ENCODE measurements around the gene ZBTB42. TPM values are rescaled to one million over a fixed set of nuclear protein-coding genes. Genes with fewer than 3 reads are reported as not detected.

The ZBTB42 gene
- polyA plus RNA-seq, 1 donor = 8.7 TPM

DNA sequence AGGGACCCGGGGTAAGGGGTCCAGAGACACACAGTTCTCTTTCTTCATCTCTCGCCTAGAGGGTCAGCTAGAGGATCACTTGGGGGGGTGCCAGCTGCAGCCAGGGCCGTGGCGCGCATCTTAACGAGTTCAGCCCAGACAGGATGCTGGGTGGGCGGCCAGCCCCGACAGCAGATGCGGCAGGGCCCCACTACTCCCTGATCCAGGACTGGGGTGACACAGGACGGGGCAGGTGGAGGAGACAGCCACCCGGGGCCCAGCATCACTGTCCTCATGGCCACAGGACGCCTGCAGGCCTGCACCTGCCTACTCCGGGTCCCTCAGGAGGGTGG is 18.1 kb upstream of the ZBTB42 start:
- DNase-seq (ENCODE audit: low read depth) = no peak

DNA sequence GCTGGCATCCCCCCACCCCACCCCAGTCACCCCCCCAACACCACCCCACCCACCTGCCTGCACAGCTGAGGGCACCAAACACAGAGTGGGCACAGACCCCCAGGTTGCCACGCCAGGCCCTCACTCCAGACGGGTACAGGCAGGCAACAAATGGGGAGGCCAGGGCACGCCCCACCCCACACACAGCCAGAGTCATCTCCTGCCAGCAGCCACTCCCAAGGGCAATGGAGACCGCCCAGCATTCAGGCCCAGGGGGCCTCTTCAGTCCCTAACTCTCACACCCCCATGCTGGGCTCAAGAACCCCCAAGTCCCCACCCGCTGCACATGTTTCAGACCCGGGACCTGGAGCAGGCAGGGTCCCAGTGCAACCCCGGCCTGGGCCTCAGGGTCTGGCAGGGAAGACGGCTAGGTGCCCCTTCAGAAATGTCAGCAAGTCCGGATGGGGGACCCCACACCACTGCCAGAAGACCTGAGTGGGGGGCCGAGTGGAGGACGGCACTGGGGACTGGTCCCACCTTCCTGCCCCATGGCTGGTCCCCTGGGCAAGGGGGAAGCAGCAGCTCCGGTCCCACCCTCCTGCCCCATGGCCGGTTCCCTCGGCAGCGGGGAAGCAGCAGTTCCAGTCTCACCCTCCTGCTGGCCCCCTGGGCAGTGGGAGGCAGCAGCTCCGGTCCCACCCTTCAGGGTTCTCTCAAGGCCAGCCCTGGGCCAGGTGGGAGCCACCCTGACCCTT is 17.2 kb upstream of the ZBTB42 start:
- DNase-seq (ENCODE audit: low read depth) = no peak

DNA sequence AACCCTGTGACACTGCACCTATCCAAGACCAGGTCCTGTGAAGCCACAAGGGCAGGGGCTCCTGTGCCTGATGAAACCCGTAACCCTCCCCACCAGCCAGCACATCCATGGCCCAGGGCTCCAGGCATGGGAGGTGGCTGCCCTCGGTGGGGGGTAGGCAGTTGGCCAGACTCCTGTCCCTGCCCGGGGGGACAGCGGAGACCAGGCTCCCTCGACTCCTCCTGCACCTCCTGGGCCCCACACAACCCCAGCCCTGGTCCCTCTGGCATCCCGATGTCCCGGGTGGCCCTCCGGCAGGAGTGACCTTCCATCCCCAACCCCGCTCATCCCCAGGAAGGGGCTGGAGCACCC is 16.7 kb upstream of the ZBTB42 start:
- no peak for DNase-seq (ENCODE audit: low read depth)

DNA sequence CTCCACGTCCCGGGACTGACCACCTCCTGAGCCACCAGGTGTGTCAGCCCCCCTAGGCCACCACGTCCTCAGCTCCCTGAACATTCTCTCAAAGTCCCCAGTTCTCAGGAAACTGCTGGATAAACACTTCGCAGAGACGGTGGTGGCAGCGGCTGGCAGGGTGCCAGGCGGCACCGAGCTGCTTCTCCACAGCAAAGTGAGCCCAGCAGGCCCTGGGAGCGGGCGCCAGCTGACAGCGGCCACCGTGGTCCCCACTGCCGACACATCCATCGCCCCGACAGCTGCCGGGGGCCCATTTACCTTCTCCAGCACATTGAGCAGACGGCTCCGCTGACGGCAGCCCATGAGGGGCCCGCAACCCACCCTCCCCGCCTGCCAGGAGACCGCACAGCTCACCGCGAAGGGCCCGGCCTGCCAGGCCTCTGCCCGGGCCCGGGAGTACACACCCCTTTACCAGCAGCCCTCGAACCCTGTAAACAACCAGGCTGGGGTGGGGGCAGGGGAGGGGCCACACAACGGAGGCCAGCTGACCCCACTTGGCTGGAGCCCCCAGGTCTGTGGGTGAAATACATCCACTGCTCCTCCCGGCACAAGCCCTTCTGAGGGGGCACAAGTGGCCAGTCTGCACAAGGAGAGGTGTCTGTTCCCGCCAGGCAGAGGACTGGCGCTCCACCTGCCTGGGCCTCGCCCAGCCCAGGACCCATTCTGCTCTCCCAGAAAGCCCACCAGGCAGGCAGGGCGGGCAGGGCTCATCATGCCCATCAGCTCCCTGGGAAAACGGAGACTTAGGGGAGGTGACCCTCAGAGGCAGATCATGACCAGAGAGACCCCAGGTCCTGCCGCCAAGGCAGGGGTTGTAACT is 15.8 kb upstream of the ZBTB42 start:
- DNase-seq (ENCODE audit: low read depth) = no peak

DNA sequence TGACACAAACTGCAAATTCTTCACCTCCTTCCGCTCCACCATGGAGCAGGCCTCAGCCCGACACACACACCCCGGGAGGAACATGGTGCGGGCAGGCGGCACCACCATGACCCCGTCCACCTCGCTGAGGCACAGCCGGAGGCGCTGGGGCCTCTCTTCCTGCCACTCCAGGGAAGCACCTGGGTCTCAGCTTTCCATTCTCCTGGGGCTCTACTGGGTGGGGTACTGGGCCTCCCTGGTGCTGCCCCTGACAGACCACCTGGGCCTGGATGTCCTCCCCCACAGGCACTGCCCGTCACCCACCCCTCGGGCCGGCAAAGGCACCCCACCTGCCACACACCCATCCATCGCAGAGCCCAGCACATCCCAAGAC is 15.2 kb upstream of the ZBTB42 start:
- no peak for DNase-seq (ENCODE audit: low read depth)

DNA sequence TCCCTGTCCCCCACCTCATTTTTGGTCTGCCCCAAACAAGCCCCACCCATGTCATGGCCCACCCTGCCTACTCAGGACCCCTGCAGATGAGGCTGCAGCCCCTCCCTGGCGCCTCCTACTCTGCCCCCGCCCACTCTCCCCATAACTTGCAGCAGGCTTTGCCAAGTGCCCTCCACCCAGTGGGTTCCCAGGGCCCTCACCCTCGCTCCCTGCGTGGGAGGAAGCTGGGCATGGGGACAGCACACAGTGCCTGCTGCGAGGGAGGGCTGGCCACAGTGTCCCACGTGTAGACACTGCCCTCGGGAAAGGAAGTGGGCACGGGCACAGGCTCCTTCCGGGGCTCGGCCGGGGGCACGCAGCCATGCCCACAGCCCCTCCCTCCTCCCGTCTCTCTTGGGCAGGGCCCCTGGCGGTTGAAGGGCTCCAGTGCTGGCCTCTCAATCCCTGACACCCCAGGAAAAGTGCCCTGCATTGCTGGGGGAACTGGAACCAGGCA is 14.8 kb upstream of the ZBTB42 start:
- no peak for DNase-seq (ENCODE audit: low read depth)

DNA sequence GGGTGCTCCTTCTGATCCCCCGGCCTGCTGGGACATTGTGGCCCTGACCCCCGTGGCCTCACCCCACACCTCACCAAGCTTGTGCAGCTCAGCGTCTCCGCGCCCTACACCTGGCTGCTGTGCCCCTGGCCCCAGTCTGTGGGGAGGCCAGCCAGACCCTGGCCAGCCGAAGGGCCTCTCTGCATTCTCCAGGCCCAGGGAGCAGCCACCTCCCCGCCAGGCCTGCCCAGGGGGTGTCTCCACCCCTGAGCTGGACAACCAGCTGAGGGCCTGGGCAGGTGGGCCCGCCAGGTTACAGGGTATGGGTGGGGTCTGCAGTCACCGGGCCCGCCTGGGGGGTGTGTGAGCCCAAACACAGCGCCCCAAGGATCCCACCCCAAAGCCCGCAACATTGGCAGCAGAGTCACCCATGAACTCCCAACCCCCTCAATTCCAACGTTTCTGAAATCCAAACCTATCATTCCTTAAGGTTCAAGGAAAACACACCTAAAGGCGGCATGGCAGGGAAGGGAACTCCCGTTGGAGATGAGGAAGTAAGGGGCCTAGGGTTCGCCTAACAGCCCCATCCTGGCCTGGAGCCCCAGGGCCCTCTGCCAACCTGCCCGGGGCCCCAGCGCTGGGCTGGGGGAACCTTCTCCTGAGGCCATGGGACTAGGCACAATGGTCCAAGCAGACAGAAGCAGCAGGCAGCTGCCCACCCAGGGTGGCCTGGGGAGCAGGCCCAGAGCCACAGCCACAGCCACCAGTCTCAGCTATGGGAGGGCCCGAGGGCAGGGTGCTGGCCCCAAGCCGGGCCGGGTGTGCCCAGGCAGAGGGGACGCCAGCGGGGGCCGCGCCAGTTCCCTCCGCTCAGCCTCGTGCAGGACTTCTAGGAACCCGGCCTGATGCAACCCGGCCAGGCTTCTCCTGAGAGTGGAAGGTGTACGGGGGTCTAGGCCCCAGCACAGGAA is 13.9 kb upstream of the ZBTB42 start:
- DNase-seq (ENCODE audit: low read depth) = no peak

DNA sequence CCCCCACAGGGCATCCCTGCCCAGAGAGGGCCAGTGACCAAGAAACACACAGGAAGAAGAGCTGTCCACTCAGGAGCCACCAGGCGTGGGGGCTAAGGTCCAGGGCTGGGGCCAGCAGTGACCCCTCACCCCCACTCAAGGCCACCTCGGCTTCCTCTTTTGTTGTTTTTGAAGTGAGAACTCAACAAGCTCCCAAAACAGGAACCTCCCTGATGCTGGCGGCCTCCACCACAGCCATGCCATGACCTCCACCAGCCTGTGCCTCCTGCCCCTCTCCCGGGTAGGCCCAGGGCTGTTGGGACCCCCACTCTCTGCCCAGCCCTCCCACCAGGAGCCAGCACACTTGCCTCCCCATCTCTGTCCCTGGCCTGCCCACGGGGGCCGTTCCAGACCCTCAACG is 13.2 kb upstream of the ZBTB42 start:
- DNase-seq (ENCODE audit: low read depth) = no peak

DNA sequence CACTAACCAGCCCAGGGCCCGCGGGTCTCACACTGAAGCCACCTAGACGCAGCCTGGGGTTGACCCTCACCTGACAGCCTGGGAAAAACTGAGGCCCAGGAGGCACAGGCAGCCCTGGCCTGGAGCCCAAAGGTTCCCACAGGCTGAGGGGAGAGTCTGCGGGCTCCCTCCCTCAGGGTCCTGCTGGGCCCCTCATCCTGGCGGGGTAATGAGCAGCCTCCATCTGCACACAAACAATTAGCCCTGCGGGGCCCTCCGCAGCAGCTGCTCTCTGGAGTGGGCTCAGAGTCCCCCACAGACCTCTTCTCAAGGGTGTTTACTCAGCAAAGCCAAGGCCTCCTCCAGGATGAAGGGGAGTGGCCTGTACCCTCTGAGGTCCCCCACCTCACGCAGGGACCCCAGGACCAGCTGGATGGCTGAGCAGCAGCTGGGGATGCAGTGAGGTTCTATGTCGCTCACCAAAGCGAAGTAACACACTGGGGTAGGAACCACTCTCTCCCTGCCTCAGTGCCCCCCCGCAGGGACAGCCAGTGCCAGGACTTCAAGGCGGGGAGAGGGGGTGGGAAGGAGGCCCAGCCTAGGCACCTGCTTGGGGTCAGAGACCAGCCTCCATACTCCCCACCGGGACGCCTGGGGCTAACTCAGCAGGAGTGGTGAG is 12.6 kb upstream of the ZBTB42 start:
- DNase-seq (ENCODE audit: low read depth) = no peak

DNA sequence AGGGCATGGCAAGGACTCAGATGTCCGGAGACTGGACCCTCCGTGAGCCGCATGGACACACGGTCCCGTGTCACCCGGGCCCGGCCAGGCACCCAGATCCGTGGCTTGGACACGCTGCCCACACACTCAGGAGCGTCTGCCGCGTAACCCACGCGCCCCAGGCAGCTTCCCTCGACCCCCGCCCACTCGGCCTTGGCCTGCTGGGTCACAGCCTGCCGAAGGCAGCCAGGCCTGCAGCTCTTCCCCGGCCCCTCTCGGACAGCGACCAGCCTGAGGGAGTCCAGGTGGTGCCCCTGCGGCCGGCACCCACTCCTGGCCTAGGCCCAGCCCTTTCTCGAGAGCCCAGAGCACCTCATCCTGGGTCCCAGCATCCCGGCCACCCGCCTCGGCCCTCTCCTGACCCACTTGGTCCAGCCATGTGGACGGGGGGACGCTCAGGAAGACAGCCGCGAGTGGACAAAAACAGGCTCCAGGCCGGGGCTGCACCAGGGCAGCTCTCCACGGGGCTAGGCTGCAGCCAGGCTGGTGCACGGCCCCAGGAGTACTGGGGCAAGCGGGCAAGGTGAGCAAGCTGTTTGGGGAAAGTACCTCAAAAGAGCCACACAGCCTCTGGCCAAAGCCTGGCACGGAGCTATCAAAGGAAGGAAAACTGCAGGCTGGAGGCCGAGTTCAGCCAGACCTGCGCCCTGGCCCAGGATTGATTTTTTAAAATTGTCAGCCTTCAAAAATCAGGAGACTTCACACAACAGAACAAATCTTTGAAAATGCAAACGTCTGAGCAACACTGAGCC is 11.8 kb upstream of the ZBTB42 start:
- DNase-seq (ENCODE audit: low read depth) = no peak

DNA sequence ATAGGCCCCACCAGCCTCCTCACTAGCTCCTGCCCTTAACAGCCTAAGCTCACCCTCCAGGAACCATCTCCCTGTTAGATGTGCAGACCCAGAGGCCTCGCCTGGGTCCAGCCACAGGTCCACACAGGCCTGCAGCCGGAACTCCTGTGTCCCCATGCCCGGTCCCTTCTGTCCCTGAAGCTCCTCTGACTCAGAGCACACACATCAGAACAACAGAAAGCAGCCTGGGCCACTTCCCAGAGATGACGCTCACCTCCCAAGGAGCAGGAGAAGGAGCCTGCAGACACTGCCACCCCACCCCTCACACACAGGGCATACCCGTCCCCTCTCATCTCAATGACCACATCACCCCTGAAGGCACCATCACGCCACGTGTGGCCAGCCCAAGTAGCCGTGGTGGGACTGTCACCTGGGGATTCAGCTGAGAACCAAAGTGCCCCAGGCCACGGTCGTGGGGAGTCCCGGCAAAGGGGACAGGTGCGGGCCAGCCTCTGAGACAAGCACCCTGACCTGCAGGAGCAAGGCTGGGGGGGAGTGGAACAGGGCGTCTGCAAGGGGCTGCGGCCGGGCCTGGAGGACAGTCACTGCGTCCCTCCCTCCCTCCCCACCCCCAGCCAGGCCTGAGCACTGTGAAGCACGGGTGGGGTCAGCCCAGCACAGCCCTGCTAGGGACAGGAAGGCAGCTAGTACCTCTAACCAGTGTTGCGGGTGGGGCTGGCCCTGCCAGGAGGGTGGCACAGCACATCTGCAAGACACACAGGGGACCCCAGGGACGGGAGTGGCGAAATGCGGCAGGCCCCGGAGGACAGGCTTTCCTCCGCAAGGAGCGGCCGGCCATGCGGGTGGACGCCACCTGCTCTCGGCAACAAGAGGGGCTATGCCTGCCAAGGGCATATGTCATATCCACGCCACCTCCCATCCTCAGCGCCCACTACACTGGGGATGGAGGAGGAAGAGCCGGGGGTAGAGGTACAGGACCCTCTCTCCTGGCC is 10.9 kb upstream of the ZBTB42 start:
- DNase-seq (ENCODE audit: low read depth) = no peak

DNA sequence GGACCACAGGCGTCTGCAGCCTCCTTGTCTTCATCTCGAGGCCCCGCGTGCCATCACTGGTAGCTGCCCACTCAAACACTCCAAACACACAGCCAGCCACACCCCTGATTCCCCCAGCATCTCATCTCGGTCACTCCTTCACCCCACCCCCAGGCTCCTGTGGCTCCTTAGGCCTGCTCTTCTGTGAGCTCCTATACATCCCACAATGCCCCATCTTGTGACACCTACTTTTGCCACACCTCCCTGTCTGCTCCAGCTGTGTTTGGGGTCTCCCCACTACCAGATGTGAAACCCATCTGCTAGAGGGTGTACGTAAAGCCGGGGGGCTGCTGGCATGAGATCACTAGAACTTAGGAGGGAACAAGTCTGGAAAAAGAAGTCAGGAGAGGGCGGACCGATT is 9.5 kb upstream of the ZBTB42 start:
- DNase-seq (ENCODE audit: low read depth) = no peak

DNA sequence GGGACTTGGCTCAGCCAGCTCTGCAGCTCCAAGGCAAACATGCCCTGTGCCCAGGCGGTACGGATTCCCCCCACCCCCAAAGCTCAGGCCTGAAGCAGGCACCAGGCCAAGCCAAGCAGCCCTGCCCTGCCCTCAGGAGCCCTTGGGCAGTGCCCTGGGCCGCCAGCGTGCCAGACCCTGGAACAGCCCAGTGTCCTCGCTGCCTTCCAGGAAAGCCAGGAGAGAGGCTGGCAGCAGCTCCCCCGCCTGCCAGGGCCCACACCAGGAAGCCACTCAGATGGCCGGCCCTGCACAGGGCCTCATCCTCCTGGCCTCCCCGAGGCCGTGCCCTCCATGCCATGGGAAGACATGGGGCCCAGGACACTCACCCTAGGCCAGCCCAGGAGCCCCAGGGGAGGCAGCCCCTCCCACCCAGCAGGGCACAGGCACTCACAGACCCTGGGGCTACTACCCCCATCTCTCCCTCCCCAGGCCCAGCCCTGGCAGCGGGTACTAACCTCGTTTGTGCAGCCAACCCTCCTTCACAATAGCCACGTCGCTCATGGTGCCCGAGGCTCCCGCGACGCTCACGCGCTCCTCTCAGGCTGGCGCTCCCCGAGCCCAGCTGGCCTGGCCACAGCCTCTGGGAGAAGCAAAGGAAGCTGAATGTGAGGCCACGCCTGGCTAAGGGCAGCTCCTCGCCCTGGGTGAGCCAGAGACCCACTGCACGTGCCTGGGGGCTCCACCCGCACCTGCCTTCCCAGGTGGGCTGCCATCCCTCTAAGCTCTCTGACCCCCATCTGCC is 8.6 kb upstream of the ZBTB42 start:
- DNase-seq (ENCODE audit: low read depth) = no peak

DNA sequence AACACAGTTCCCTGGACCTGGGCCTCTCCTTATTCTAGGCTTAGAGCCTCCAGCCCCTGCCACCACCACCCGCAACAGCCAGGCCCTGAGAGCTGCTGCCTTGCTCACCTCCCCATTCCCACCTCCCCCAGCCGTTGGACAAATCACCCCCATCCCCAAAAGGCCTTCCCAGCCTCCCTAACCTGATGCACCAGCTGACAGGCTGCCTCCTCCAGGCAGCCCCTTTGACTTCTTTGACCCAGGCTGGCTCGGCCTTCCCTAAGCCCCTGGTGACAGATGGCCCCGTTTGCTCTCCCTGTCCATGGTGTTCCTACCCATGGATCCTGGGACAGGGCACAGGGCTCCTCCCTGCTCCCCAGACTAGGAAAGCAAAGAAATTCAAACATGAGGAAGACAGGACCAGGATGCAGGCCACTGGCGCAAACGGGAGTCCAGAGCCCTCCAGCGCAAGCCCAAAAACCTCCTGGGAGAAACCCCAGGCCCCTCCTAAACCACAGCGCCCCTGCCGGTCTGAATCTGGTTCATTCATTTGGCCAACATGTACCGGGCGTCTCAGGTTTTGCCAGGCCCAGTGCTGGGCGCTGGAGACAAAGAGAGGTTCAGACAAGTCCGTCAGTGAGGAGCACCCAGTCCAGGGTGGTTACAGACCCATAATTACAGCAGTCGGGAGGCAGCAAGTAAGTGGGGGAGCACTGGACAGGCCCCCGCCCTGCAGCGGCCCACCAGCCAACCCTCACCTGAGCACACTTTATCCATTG is 7.8 kb upstream of the ZBTB42 start:
- no peak for DNase-seq (ENCODE audit: low read depth)

DNA sequence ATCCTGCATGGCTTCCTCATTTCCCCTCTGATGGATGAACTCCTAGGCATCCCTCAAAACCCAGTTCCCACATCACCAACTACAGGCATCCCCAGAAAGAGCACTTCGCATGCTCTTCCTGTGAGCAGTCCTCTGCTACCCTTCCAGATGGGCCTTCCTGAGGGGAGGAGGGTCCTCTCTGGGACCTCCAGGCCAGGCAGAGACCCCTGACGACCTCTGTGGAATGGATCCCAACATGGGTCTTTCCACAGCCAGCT is 7.3 kb upstream of the ZBTB42 start:
- DNase-seq (ENCODE audit: low read depth) = no peak

DNA sequence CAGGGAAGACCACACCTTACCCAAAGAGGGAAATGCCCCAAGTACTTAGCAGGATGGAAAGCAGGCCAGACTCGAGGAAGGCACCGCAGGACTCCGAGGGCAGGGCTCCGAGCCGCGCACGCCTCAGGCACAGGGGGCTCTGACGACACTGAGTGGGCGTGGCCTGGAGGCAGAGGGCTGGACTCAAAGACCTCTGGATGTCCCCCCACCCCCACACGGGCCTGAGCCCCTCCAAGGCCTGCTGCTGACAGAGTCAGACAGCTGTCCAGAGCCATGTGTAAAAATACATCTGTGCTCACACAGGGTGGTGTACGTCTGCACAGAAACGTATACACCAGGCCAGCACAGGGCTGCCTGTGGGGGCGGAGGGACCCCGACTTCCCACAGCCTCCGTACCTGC is 6.8 kb upstream of the ZBTB42 start:
- DNase-seq (ENCODE audit: low read depth) = no peak

DNA sequence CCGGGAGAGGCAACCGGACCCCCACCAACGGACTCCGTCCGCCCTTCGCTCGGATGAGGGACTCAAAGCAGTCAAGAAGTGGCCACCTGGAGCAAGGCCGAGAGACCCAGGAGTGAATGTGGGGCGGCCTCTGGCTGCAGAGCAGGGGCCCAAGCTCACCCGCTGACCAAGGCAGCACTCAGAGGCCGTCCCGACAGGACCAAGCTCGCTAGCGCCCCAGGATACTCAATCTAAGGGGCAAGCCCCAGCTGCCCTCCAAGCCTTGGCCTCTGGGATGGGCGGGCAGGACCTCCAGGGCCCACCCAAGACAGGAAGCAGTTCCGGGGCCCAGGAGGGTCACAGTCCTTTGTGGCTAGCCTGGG is 6.3 kb upstream of the ZBTB42 start:
- no peak for DNase-seq (ENCODE audit: low read depth)

DNA sequence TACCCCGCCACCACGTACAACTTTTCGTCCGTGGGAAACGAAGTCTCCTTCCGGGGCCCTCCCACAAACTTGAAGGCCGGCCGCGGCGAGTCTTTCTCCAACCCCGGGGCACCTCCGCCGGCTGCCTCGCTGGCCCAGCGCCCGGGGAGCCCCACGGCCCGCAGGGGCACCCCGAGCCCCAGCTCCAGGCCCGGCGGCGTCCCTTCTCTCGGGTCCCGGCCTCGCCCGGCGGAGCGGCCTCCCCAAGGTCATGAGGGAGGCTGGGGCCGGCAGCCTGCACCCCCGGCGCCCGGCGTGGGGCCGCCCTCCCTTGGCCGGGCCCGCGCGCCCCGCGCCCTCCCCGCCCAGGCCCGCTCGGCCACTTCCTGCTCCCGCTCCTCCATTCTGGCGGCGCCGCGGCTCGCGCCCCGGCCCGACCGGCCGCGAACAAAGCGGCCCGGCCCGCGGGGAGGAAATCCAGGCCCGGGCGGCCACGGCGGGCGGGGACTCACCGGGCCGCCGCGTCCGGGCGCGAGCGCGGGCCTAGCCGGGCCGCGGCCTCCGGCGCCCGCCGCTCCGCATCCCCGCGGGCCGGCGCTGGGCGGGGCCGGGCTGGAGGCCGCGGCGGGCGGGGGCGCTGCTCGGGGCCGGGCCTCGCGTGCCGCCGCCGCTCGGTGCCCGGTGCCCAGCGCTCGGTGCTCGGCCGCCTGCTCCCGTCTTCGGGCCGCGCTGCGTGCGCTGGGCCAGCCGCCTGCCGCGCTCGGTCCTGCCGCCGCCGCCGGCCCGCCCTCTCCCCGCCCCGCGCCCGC is 5.7 kb upstream of the ZBTB42 start, which contains the start of gene AKT1:
Gene AKT1, minus strand, starts transcription at position 756 of the 788 bp plus-strand sequence. CDS start 3,105 bp downstream, outside the sequence.
- DNase-seq (ENCODE audit: low read depth) = no peak

Measured in forelimb muscle (tissue), 1 donor.